Liver (tissue), 2 donors: ENCODE data around the gene PPP6R2.

ENCODE experiments used
- CTCF ChIP-seq: fragments of 150-350 bp; IDR thresholded peaks from 2 replicates; pipeline ENCODE4 v1.5.1; 2017; ENCODE audit warnings: improper control_type of control experiment, low read depth, low read length; ENCODE audit not compliant: missing input control
- REST ChIP-seq: IDR thresholded peaks from 2 replicates; pipeline ENCODE4 v1.6.1; 2016; ENCODE audit warnings: antibody characterized with exemption, mild to moderate bottlenecking
- donor health status: healthy.

DNA sequence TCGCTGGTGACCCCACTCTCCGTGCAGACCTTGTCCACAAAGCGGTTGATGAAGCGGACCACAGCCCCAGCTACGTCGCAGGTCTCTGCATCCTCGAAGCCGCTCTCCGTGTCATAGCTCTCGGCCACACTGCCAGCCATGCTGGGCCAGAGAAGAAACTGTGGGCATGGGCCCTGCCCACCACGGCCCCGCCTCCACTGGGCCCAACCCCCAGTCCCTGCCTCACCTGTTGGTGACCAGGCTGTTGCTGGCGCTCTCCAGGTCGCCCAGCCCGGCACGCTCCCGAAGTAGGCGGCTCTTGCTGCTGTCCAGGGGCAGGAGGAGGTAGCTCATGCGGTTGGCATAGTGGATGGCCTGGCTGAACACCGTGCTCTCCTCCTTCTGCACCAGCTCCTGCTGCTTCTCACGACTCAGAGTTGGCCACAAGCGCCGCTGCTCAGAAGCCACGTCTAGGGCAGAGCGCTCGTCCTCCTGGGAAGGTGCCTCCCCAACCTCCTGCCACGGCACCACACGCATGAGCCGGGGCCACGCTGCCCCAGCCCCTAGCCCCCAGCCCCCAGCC is 118.9 kb downstream of the PPP6R2 start:
- TF ChIP-seq CTCF (no peak), REST (no peak)
